HepG2 (cell line): Measurements from ENCODE around the gene OLFM2. TPM values are rescaled to one million over a fixed set of nuclear protein-coding genes. Genes with fewer than 3 reads are reported as not detected.

Source experiments
- AGO1 ChIP-seq: fragments of 200-400 bp; formaldehyde crosslinking; IDR thresholded peaks from 2 replicates; pipeline ENCODE4 v1.6.1; 2017; ENCODE audit warnings: mild to moderate bottlenecking, low read depth, low read length, moderate library complexity; ENCODE audit not compliant: poor library complexity, severe bottlenecking
- ATRX ChIP-seq: sonication (generic); formaldehyde crosslinking; IDR thresholded peaks from 2 replicates; pipeline ENCODE4 v1.4.0; 2020; ENCODE audit warnings: missing genetic modification reagents, borderline replicate concordance
- GATAD2A ChIP-seq: IDR thresholded peaks from 2 replicates; pipeline ENCODE4 v1.6.1; 2016
- HNF4A ChIP-seq: sonication (generic); formaldehyde crosslinking; IDR thresholded peaks from 2 replicates; pipeline ENCODE4 v1.4.0; 2020; ENCODE audit warnings: missing genetic modification reagents
- HNF4G ChIP-seq, 2 experiments: sonication (generic) in 1 of 2; formaldehyde crosslinking in 1 of 2; IDR thresholded peaks; 2 replicates each; pipeline versions ENCODE4 v1.4.0 to v1.6.1; 2011 to 2020; ENCODE audit warnings: borderline replicate concordance in 2 of 2, low read depth in 2 of 2, mild to moderate bottlenecking in 2 of 2, low read length in 1 of 2, missing genetic modification reagents in 1 of 2, moderate library complexity in 1 of 2
- HOXA9 ChIP-seq: sonication (generic); formaldehyde crosslinking; IDR thresholded peaks from 2 replicates; pipeline ENCODE4 v1.8.1; 2022; ENCODE audit warnings: missing genetic modification reagents, mild to moderate bottlenecking, moderate library complexity, borderline replicate concordance
- NCOA1 ChIP-seq: sonication (generic); formaldehyde crosslinking; IDR thresholded peaks from 2 replicates; pipeline ENCODE4 v1.9.0; 2021; ENCODE audit warnings: missing genetic modification reagents
- U2AF2 ChIP-seq: fragments of 200-400 bp; formaldehyde crosslinking; IDR thresholded peaks from 2 replicates; pipeline ENCODE4 v1.6.1; 2017; ENCODE audit warnings: low read depth, mild to moderate bottlenecking, low read length
- ZNF263 ChIP-seq: sonication (generic); formaldehyde crosslinking; IDR thresholded peaks from 2 replicates; pipeline ENCODE4 v1.4.0; 2020; ENCODE audit warnings: missing genetic modification reagents
- ZNF577 ChIP-seq: sonication (generic); formaldehyde crosslinking; IDR thresholded peaks from 2 replicates; pipeline ENCODE4 v1.4.0; 2020; ENCODE audit warnings: mild to moderate bottlenecking, low read depth, missing genetic modification reagents, borderline replicate concordance
- ZNF639 ChIP-seq: conservative IDR thresholded peaks from 2 replicates; pipeline ENCODE4 v1.6.1; 2018; ENCODE audit warnings: missing genetic modification reagents
- ZNF747 ChIP-seq: sonication (generic); formaldehyde crosslinking; IDR thresholded peaks from 2 replicates; pipeline ENCODE4 v1.8.1; 2023; ENCODE audit warnings: missing genetic modification reagents, mild to moderate bottlenecking, borderline replicate concordance
- polyA plus RNA-seq, 8 experiments: library from polyadenylated mRNA; depleted of rRNA in 3 of 8; stranded (reverse) in 7 of 8; unstranded in 1 of 8; fragments of >200 nt; fragmentation: Illumina TruSeq in 4 of 8; extraction: Trizol in 4 of 8; gene quantifications; 2 replicates each; pipeline versions ENCODE4 v1.2.1 to v1.2.3, GENCODE V29; 2011 to 2016; ENCODE audit warnings: low read depth in 4 of 8, missing spikeins in 1 of 8, mixed read lengths in 1 of 8; ENCODE audit not compliant: insufficient read depth in 1 of 8
- total RNA-seq, 5 experiments: library from RNA; depleted of rRNA; stranded (reverse); fragments of >200 nt; fragmentation: Illumina TruSeq; extraction: Trizol; gene quantifications; 2 replicates each; pipeline ENCODE4 v1.2.3, GENCODE V29; 2016; ENCODE audit warnings: low read depth in 1 of 5
- TF ChIP-seq, protein P1 (sequence below): sonication (generic); formaldehyde crosslinking; IDR thresholded peaks from 2 replicates; pipeline ENCODE4 v1.5.1; 2020; ENCODE audit warnings: mild to moderate bottlenecking, missing genetic modification reagents, moderate library complexity
- TF ChIP-seq, protein P2 (sequence below): sonication (generic); formaldehyde crosslinking; IDR thresholded peaks from 2 replicates; pipeline ENCODE4 v1.4.0; 2020; ENCODE audit warnings: missing genetic modification reagents, borderline replicate concordance
- TF ChIP-seq, protein P3 (sequence below): sonication (generic); formaldehyde crosslinking; IDR thresholded peaks from 2 replicates; pipeline ENCODE4 v1.5.1; 2020; ENCODE audit warnings: mild to moderate bottlenecking, missing genetic modification reagents, moderate library complexity

OLFM2 gene
- total and polyA plus RNA-seq, 2 of the 13 experiments (the other 11 are each of a cell fraction or from before 2014, with no cell fraction given) = 0.20 to 0.51 TPM

DNA sequence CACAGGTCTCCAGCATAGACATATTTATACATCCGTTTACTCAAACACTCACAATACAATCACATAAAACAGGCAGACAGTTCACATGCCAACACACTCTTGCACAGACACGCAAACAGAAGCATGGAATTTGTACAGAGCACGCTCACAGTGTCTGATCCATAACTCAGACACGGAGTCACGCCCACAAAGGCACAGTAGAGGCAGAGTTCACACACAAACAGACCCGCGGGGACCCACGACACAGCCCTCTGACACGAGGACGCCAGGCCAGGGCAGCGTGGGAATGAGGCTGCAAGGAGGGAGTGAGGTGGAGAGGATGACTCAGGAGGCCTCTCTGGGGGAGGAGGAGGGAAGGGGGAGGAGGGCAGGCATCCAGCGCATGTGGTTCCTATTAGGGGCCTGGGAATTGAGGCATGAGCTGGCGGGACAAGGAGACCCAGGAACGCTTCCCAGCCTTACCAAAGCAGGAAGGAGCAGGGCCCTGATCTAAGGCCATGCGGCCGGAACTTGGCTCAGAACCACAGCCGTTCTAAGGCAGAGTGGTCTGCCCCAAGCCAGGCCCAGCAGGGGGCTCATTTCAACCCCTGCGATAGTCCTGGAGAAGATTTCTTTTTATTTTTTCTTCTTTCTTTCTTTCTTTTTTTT is 9.1 kb upstream of the OLFM2 start (continued):
- TF ChIP-seq U2AF2 (no peak), ATRX (CRISPR knock-in tag) (no peak), HNF4G (IDR thresholded peaks at IDR 0.05; ENCODE audit: borderline replicate concordance, low read depth, low read length) (no peak), HNF4G (CRISPR knock-in tag; IDR thresholded peaks at IDR 0.05; ENCODE audit: borderline replicate concordance, low read depth) (no peak), ZNF577 (CRISPR knock-in tag) (no peak), HNF4A (CRISPR knock-in tag) (0 out of 2 replicates have a peak, but pooled peaks have one; percentile 4), ZNF639 (CRISPR knock-in tag) (no peak), AGO1 (no peak), NCOA1 (CRISPR knock-in tag) (no peak), ZNF747 (CRISPR knock-in tag) (no peak), HOXA9 (CRISPR knock-in tag) (peak; percentile 26; the same call in 1 of the 2 replicates), ZNF263 (CRISPR knock-in tag) (peak; percentile 93), GATAD2A (CRISPR knock-in tag) (0 out of 2 replicates have a peak, but pooled peaks have one; percentile 11)
- TF ChIP-seq, protein P1, sequence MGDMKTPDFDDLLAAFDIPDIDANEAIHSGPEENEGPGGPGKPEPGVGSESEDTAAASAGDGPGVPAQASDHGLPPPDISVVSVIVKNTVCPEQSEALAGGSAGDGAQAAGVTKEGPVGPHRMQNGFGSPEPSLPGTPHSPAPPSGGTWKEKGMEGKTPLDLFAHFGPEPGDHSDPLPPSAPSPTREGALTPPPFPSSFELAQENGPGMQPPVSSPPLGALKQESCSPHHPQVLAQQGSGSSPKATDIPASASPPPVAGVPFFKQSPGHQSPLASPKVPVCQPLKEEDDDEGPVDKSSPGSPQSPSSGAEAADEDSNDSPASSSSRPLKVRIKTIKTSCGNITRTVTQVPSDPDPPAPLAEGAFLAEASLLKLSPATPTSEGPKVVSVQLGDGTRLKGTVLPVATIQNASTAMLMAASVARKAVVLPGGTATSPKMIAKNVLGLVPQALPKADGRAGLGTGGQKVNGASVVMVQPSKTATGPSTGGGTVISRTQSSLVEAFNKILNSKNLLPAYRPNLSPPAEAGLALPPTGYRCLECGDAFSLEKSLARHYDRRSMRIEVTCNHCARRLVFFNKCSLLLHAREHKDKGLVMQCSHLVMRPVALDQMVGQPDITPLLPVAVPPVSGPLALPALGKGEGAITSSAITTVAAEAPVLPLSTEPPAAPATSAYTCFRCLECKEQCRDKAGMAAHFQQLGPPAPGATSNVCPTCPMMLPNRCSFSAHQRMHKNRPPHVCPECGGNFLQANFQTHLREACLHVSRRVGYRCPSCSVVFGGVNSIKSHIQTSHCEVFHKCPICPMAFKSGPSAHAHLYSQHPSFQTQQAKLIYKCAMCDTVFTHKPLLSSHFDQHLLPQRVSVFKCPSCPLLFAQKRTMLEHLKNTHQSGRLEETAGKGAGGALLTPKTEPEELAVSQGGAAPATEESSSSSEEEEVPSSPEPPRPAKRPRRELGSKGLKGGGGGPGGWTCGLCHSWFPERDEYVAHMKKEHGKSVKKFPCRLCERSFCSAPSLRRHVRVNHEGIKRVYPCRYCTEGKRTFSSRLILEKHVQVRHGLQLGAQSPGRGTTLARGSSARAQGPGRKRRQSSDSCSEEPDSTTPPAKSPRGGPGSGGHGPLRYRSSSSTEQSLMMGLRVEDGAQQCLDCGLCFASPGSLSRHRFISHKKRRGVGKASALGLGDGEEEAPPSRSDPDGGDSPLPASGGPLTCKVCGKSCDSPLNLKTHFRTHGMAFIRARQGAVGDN (CRISPR knock-in tag) = peak; percentile 7; the same call in 1 of the 2 replicates
- TF ChIP-seq, protein P2, sequence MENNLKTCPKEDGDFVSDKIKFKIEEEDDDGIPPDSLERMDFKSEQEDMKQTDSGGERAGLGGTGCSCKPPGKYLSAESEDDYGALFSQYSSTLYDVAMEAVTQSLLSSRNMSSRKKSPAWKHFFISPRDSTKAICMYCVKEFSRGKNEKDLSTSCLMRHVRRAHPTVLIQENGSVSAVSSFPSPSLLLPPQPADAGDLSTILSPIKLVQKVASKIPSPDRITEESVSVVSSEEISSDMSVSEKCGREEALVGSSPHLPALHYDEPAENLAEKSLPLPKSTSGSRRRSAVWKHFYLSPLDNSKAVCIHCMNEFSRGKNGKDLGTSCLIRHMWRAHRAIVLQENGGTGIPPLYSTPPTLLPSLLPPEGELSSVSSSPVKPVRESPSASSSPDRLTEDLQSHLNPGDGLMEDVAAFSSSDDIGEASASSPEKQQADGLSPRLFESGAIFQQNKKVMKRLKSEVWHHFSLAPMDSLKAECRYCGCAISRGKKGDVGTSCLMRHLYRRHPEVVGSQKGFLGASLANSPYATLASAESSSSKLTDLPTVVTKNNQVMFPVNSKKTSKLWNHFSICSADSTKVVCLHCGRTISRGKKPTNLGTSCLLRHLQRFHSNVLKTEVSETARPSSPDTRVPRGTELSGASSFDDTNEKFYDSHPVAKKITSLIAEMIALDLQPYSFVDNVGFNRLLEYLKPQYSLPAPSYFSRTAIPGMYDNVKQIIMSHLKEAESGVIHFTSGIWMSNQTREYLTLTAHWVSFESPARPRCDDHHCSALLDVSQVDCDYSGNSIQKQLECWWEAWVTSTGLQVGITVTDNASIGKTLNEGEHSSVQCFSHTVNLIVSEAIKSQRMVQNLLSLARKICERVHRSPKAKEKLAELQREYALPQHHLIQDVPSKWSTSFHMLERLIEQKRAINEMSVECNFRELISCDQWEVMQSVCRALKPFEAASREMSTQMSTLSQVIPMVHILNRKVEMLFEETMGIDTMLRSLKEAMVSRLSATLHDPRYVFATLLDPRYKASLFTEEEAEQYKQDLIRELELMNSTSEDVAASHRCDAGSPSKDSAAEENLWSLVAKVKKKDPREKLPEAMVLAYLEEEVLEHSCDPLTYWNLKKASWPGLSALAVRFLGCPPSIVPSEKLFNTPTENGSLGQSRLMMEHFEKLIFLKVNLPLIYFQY (CRISPR knock-in tag) = no peak
- TF ChIP-seq, protein P3, sequence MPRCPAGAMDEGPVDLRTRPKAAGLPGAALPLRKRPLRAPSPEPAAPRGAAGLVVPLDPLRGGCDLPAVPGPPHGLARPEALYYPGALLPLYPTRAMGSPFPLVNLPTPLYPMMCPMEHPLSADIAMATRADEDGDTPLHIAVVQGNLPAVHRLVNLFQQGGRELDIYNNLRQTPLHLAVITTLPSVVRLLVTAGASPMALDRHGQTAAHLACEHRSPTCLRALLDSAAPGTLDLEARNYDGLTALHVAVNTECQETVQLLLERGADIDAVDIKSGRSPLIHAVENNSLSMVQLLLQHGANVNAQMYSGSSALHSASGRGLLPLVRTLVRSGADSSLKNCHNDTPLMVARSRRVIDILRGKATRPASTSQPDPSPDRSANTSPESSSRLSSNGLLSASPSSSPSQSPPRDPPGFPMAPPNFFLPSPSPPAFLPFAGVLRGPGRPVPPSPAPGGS (CRISPR knock-in tag) = no peak
- TF ChIP-seq, all 625 proteins: peak for 8
